Measurements from ENCODE around the gene ANKS6.

- no peak for TF ChIP-seq CTCF (conservative IDR thresholded peaks at IDR 0.05; ENCODE audit: low read depth in 2 of 2)
- no peak for TF ChIP-seq EZH2 (IDR thresholded peaks at IDR 0.05; ENCODE audit: low read depth, unreplicated experiment)
- no peak for TF ChIP-seq POLR2AphosphoS5 (IDR thresholded peaks at IDR 0.05; ENCODE audit: low read depth)
- TF ChIP-seq EZH2phosphoT487 (IDR thresholded peaks at IDR 0.05; ENCODE audit: unreplicated experiment) = no peak
- TF ChIP-seq ETS1 (IDR thresholded peaks at IDR 0.05) = no peak
- no peak for TF ChIP-seq REST (IDR thresholded peaks at IDR 0.05; ENCODE audit: unreplicated experiment)
- TF ChIP-seq ZNF331 (CRISPR knock-in tag; IDR thresholded peaks at IDR 0.05; ENCODE audit: low read depth) = no peak
- no peak for TF ChIP-seq STAT1 (IDR thresholded peaks at IDR 0.05; ENCODE audit: unreplicated experiment)
- no peak for TF ChIP-seq NANOG (IDR thresholded peaks at IDR 0.05; ENCODE audit: borderline replicate concordance)
- no peak for TF ChIP-seq CREB1 (CRISPR knock-in tag; IDR thresholded peaks at IDR 0.05; ENCODE audit: low read depth)
- TF ChIP-seq JUNB (IDR thresholded peaks at IDR 0.05; ENCODE audit: unreplicated experiment) = no peak
- no peak for TF ChIP-seq ZNF462 (CRISPR knock-in tag; IDR thresholded peaks at IDR 0.05)
- no peak for TF ChIP-seq ZNF114 (CRISPR knock-in tag; IDR thresholded peaks at IDR 0.05)
Measured at GRCh38 chr9:98833090-98833956, 37.0 kb upstream of the ANKS6 start.
